Motor neuron (in vitro differentiated cells): ENCODE results near the gene CRISPLD2. TPM values are rescaled to one million over a fixed set of nuclear protein-coding genes. Genes with fewer than 3 reads are reported as not detected.
A peak's percentile ranks its signal among the peaks of the same experiment; 100 is the strongest.

Source experiments
- ATAC-seq, 8 experiments: fragments of 200-7000 bp; cut with Tn5 transposase; replicated peaks in 6 of 8; 2 replicates each; pipeline ENCODE4 v1.8.0; 2021; ENCODE audit warnings: mild to moderate bottlenecking in 8 of 8, moderate library complexity in 8 of 8
- H3K27ac ChIP-seq, 2 donors: fragments of 250-450 bp; sonication (Bioruptor Pico); 2 replicates each; pipeline ENCODE4 v1.9.0; 2021; ENCODE audit warnings: antibody characterized with exemption in 2 of 2, mild to moderate bottlenecking in 2 of 2, moderate library complexity in 1 of 2
- H3K4me1 ChIP-seq, 2 donors: fragments of 250-450 bp; sonication (Bioruptor Pico); replicated peaks in 1 of 2; 2 replicates each; pipeline ENCODE4 v1.6.1; 2021; ENCODE audit warnings: antibody characterized with exemption in 2 of 2, mild to moderate bottlenecking in 2 of 2, moderate library complexity in 1 of 2
- H3K4me3 ChIP-seq, 5 donors: fragments of 250-450 bp; sonication (Bioruptor Pico); 2 replicates each; pipeline ENCODE4 v1.9.0; 2021; ENCODE audit warnings: antibody characterized with exemption in 5 of 5, mild to moderate bottlenecking in 5 of 5, moderate library complexity in 4 of 5
- WGBS, 10 experiments: fragments of 450-650 bp; shearing (Covaris generic); methylation state at CpG; one replicate each; pipeline ENCODE4 v1.0.0; 2022; 5-methylcytosine and 5-hydroxymethylcytosine counted together
- in situ Hi-C, 9 experiments: fragments of 400-800 bp; cut with MboI; loops; one replicate each; pipeline ENCODE4 v1.15.0; 2021; ENCODE audit warnings: low sequenced_read_pairs in 9 of 9, low pct_unique_long_range_greater_than_20kb in 2 of 9; ENCODE audit not compliant: unreplicated experiment in 9 of 9
- total RNA-seq, 8 experiments: library from RNA; unstranded; fragments of 300-600 nt; gene quantifications; 2 replicates each; pipeline versions ENCODE4 v1.2.3 to v1.2.4, GENCODE V29; 2022

CRISPLD2 gene, protein sequence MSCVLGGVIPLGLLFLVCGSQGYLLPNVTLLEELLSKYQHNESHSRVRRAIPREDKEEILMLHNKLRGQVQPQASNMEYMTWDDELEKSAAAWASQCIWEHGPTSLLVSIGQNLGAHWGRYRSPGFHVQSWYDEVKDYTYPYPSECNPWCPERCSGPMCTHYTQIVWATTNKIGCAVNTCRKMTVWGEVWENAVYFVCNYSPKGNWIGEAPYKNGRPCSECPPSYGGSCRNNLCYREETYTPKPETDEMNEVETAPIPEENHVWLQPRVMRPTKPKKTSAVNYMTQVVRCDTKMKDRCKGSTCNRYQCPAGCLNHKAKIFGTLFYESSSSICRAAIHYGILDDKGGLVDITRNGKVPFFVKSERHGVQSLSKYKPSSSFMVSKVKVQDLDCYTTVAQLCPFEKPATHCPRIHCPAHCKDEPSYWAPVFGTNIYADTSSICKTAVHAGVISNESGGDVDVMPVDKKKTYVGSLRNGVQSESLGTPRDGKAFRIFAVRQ
- 10 to 100 TPM in 1 of 8 experiments, 1 to 10 TPM in 4, under 1 TPM in 3; 0.14 to 15.4 (median 1.3) TPM for total RNA-seq

DNA sequence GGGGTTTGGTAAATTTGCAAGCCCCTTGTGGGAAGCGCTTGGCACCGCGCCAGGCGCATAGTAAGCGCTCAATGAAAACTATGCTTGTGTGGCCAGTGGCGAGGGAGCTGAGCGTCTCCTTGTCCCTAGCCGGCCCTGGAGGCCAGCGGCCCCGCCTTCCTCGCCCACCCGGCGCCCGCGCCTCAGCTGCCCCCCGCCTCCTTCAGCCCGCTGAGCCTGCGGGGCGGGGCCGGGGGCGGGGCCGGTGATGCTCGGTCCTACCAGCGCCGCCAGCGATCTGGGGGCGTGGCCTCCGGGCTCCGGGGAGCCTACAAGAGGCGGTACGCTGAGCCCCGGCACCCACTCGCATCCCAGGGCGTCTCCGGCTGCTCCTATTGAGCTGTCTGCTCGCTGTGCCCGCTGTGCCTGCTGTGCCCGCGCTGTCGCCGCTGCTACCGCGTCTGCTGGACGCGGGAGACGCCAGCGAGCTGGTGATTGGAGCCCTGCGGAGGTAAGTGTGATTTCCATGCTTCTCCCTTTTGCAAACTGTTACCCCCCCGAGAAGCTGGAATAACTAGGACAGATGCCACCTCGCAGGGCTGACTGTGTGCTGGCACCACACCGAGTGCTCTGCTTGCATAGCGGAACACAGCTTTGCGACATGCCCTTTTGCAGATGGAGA lies at the start of gene CRISPLD2:
TSS of gene CRISPLD2 (plus strand) at position 342 of the 661 bp plus-strand sequence. CDS start 18,511 bp downstream, outside the sequence.
- Histone ChIP-seq H3K4me1 (no peaks in the 10 kb centered on the region), H3K4me3 (peak within 1 kb of the TSS; percentile 28 to 40 (median 35)), H3K27ac (no peak within 1 kb of the TSS)
- 0 to 16% (median 9%) methylated on average over 2 to 12 of the region's 53 CpGs; no CpG with 5 or more reads in 4 of the 10 experiments for WGBS, 10 experiments
- peak; percentile 79 to 99 (median 98) for ATAC-seq
- in situ Hi-C loops = no loop called here

DNA sequence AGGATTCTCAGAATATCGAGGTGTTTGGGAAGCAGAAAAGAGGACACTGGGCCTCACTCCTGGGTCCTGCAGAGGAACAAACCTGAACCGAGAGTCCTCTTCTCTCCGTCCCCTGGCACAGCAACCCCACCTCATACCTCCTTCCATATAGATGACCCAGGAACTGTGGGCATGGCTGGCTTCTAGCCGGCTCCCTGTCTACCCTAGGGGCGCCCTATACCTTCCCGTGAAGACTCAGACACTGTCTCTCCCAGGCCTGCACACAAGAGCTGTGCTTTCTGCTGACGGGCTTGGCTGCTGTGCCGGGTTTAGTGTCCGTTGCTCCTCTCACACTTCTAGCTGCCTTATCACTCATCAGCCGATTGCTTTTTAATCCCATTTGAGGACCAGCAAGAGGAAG lies 46.5 kb upstream of the CRISPLD2 start:
- 67 to 100% (median 89%) methylated on average over 1 to 7 of the region's 10 CpGs; no CpG with 5 or more reads in 3 of the 10 experiments for WGBS, 10 experiments
- in situ Hi-C loops = loop anchor here in 6 of 9 experiments (25.0 kb wide), 1 partner anchor 189 kb away; no protein-coding TSS in a partner anchor
- Histone ChIP-seq H3K27ac (no peak overlapping the region), H3K4me1 (no peaks in the 10 kb centered on the region), H3K4me3 (no peak overlapping the region)
- no peak for ATAC-seq

DNA sequence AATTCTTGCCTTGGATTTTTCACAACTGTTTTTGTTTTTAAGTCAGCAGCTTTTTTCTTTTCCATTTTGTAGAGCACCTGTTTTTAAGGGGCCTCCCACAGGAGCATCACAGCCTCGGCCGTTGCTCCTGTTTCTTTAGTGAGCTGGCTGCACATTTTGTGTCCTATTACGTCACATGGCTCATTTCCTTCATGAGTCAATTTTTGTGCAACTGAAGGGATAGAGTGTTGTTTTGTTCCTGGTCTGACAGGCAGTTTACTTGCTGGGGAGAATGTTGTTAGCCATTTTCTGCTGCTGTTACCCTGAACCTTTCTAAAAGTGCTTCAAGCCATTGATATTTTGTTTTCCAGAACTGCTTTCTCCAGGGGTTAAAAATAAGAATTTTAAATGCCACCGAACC lies 45.0 kb upstream of the CRISPLD2 start:
- Histone ChIP-seq H3K4me1 (no peaks in the 10 kb centered on the region), H3K4me3 (no peak overlapping the region), H3K27ac (no peak overlapping the region)
- in situ Hi-C loops = loop anchor here in 7 of 9 experiments (25.0 kb wide), 1 partner anchor 187 kb away; no protein-coding TSS in a partner anchor
- no peak for ATAC-seq
- 46 to 100% (median 80%) methylated on average over 1 to 4 of the region's 4 CpGs; no CpG with 5 or more reads in 2 of the 10 experiments for WGBS, 10 experiments

DNA sequence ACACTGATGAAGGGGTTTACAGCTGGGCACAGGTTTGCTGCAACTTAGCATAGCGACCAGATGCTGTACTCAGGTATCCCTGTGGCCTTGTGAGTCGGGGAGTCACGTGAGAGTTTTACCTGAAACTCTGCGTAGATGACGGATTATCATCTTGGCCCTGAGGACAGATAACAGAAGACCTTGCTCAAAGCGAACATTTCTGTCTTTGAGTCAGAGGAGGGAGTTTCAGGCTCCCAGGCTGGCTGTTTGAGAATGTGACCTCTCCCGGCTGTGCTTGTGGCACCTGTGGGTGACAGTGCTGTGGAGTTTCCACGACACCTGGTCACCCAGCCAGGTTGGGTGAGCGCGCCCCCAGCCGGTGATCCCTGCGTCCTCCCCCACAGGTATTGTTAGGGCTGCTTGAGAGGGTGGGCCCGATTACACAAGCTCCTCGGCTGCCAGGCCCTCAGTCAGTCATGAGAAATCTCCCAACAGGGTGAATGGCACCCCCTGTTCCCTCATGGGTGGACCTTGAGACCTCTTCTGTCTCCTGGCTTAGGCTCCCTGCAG lies 44.4 kb upstream of the CRISPLD2 start:
- Histone ChIP-seq H3K4me3 (no peak overlapping the region), H3K27ac (no peak overlapping the region), H3K4me1 (no peaks in the 10 kb centered on the region)
- 80 to 100% (median 91%) methylated on average over 2 to 11 of the region's 14 CpGs; no CpG with 5 or more reads in 2 of the 10 experiments for WGBS, 10 experiments
- in situ Hi-C loops = loop anchor here in 1 of 9 experiments (25.0 kb wide), 1 partner anchor 187 kb away; no protein-coding TSS in a partner anchor
- ATAC-seq = no peak

DNA sequence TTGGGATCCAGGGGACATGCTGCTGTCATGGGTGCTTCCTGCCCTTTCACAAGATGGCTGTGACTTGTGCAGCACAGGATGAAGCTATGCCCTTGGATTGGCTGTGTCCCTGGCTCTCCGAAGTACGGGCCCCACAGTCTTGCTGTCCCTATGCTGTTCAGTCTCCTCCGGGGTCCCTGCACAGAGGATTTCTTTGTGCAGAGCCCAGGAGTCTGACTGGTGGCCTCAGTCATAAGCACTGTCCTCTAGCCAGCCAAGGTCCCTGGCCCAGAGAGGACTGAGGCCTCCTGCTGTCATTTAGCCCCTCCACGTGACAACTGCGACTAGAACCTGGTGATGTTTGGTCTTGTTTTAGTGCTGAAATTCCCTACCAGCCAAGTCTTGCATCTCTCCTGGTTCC lies 42.4 kb upstream of the CRISPLD2 start:
- in situ Hi-C loops = loop anchor here in 1 of 9 experiments (25.0 kb wide), 1 partner anchor 185 kb away; no protein-coding TSS in a partner anchor
- Histone ChIP-seq H3K27ac (no peak overlapping the region), H3K4me3 (no peak overlapping the region), H3K4me1 (no peaks in the 10 kb centered on the region)
- WGBS, 10 experiments = 88 to 100% (median 97%) methylated on average over 1 to 3 of the region's 5 CpGs; no CpG with 5 or more reads in 6 of the 10 experiments
- no peak for ATAC-seq

DNA sequence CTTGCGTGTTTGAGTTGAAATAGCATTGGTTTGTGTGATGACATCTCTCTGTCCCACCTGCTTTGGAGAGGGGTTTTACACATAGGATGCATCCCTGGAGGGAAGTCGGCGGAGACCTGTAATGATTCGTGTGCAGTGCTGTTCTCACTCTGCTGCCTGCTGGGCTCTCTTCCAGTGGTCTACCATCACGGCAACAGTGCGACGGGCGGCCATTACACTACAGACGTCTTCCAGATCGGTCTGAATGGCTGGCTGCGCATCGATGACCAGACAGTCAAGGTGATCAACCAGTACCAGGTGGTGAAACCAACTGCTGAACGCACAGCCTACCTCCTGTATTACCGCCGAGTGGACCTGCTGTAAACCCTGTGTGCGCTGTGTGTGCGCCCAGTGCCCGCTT lies 41.1 kb upstream of the CRISPLD2 start:
- in situ Hi-C loops = loop anchor here in 1 of 9 experiments (25.0 kb wide), 1 partner anchor 184 kb away; no protein-coding TSS in a partner anchor
- H3K4me3 ChIP-seq = no peak overlapping the region
- 80 to 100% (median 100%) methylated on average over 1 to 12 of the region's 18 CpGs; no CpG with 5 or more reads in 3 of the 10 experiments for WGBS, 10 experiments
- no peaks in the 10 kb centered on the region for H3K4me1 ChIP-seq
- ATAC-seq = no peak
- no peak overlapping the region for H3K27ac ChIP-seq

DNA sequence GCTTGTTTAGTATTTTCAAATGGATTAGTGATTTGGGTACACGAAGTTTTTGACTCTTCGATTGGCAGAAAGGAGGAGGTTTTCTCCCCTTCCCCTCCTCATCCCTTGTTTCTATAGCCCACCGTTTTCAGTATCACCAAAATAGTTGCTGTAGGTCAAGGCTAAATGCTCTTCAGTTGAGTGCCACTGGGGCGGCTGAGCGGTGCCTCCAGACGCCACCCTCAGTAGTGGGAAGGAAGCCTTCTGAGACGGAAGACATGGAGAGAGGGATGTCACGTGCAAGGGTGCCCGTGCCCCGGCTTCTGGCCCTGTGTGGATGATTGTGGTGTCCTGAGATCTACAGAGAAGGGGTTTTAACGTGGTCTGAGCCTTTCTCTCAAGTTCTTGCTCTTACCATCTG lies 39.7 kb upstream of the CRISPLD2 start:
- ATAC-seq = no peak
- Histone ChIP-seq H3K4me1 (no peaks in the 10 kb centered on the region), H3K27ac (no peak overlapping the region), H3K4me3 (no peak overlapping the region)
- in situ Hi-C loops = loop anchor here in 1 of 9 experiments (25.0 kb wide), 1 partner anchor 182 kb away; no protein-coding TSS in a partner anchor
- WGBS, 10 experiments = 94 to 100% (median 100%) methylated on average over 1 to 9 of the region's 11 CpGs; no CpG with 5 or more reads in 1 of the 10 experiments

DNA sequence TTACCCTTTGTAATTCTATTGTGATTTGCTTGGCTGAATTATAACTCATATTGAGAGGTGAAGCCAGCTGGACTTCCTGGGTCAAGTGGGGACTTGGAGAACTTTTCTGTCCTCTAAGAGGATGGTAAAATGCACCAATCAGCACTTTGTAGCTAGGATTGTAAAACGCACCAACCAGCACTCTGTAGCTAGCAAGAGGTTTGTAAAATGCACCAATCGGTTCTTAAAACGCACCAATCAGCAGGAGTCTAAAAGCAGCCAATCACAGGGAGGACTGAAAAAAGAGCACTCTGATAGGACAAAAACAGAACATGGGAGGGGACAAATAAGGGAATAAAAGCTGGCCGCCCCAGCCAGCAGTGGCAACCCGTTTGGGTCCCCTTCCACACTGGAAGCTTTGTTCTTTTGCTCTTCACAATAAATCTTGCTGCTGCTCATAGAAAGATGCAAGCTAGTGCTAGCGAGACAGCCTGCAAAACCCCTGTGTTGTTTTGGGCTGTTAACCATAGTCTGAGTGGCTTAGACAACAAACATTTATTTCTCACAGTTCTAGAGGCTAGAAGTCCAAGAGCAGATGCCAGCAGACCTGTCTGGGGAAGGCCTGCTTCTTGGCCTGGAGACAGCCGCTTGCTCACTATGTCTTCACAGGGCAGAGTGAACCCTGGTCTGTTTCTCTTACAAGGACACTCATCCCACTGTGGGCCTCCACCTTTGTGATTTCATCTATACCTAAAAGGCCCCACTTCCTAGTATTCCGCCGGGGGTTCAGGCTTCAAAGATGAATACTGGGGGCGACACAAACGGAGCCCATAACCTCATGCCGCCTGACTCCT lies 39.0 kb upstream of the CRISPLD2 start:
- in situ Hi-C loops = loop anchor here in 1 of 9 experiments (25.0 kb wide), 1 partner anchor 182 kb away; no protein-coding TSS in a partner anchor
- peak in 5 of 8 experiments; percentile 22 to 52 (median 31) for ATAC-seq
- Histone ChIP-seq H3K27ac (no peak overlapping the region), H3K4me3 (no peak overlapping the region), H3K4me1 (no peaks in the 10 kb centered on the region)
- WGBS, 10 experiments = 60 to 100% (median 87%) methylated on average over 2 to 10 of the region's 12 CpGs

DNA sequence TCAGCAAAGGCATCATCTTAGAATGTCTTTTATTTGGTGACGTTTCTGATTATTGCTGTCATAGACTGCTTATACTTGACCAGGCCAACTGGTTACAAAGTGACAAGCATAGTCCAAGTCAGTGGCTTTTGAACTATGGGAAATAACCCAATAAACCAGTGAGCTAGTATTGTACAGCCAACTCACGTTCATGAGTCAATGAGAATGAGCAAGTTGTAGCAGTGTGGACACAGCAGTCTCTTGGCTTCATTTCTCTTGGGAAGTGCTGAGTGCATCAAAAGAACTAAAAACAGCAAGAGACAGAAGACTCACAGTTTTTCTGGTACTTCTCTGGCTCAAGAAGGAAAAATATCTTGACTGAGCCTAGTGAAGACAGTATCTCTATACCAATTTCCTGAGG lies 36.9 kb upstream of the CRISPLD2 start:
- Histone ChIP-seq H3K27ac (no peak overlapping the region), H3K4me1 (no peaks in the 10 kb centered on the region), H3K4me3 (no peak overlapping the region)
- WGBS, 10 experiments = 18 to 100% (median 77%) methylated on average over 1 to 2 of the region's 2 CpGs; no CpG with 5 or more reads in 2 of the 10 experiments
- in situ Hi-C loops = loop anchor here in 1 of 9 experiments (25.0 kb wide), 1 partner anchor 179 kb away; no protein-coding TSS in a partner anchor
- no peak for ATAC-seq

DNA sequence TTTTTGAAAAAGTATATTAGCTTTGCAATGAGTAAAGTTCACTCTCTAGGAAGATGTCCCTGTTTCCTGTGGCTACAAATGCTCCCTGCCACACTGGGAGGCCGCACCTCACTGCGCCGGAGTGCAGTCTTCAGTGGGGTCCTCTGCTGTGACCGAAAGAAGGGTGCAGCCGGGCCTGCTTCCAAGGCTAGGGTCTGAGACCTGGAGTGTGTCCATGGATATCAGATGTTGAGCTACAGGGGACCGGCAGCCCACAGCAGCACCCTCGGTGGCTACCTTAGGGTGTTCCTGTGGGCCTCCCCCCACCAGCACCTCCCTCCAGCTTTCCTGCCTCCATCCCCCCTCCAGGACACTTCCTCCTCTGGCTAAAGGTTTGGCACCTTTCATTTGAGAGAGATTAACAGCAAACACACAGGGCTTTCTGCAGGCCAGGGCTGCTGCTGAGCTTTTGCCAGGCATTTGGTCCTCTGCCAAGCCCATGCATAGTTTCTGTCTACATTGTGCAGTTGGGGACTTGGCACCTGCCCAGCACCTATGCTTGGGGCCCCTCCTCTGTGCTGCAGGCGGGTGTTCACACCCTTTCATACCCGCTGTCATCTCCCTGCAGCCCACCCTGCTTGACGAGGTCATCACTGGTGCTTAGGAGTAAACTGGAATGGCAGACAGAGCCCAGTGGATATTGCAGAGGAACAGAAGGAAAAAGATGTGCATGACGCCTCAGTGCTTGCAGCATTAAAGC lies 33.8 kb upstream of the CRISPLD2 start:
- WGBS, 10 experiments = 60 to 100% (median 92%) methylated on average over 1 to 2 of the region's 11 CpGs; no CpG with 5 or more reads in 6 of the 10 experiments
- H3K27ac ChIP-seq = no peak overlapping the region
- in situ Hi-C loops = loop anchor here in 1 of 9 experiments (25.0 kb wide), 1 partner anchor 176 kb away; no protein-coding TSS in a partner anchor
- peak in 5 of 8 experiments; percentile 12 to 87 (median 62) for ATAC-seq
- H3K4me1 ChIP-seq = no peaks in the 10 kb centered on the region
- H3K4me3 ChIP-seq = no peak overlapping the region

DNA sequence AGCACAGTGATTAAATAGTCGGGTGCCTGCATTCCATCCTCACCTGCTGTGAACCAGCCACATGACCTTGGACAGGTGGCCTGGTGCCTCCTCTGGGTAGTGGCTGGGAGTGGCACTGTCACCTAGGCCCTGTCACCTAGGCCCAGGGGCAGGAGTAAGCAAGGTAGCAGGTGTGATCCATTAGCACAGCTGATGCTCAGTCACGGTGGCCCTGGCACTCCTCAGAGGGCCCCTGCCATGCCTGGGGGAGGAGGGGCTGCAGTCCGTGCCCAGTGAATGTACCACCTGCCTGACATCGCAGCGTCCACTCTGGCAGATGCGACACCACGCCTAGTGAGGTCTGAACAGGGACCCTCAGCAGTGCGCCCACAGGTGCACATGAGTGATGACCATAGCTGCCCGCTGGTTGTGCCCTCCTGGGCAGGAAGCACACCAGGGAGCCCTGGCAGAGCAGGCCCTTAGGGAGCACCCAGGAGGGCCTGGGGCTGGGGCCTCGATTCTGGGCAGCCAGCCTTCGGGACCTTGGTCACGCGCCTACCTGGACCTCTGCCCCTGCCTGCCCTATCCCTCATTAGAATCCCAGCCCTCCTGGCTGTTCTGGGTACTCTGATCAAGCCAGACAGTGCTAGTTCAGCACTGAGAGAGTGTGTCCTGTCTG lies 33.1 kb upstream of the CRISPLD2 start:
- in situ Hi-C loops = loop anchor here in 1 of 9 experiments (25.0 kb wide), 1 partner anchor 176 kb away; no protein-coding TSS in a partner anchor
- peak in 2 of 8 experiments; percentile 4 to 8 for ATAC-seq
- Histone ChIP-seq H3K4me3 (no peak overlapping the region), H3K4me1 (no peaks in the 10 kb centered on the region), H3K27ac (no peak overlapping the region)
- WGBS, 10 experiments = 81 to 89% (median 84%) methylated on average over 5 to 7 of the region's 13 CpGs; no CpG with 5 or more reads in 7 of the 10 experiments
